ENCODE results near the gene SPATA6L.

Gene SPATA6L

DNA sequence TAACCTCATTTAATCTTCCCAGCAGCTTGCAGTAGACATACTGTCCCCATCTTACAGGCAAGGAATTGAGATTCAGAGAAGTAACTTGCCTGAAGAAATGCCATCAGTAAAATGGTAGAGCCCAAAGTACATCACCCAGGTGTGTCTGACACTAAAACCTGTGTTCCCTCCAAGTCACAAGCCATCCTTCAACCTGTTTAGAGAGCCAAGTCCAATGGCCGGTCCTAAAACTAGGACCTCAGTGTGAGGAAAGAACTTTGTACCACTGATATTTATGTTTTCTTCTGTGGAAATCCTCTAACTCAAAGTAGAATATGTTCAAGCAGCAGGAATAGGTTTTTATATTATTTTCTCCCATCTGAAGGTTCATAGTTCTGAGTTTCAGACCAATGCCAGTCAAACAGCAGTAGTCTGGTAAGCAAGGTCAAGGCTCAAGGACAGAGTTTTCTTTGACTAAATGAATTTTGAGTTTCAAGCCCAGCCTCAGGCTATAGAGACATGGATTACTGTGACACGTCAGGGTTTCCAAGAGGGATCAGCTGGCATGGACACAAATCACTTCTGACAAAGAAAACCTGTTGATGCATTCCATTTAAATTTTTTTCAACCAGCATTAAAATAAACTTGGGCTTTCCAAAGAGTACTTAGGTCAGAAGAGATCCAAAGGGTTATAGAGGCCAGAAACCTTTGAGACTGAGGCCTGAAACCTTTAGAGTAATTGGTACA, 85.1 kb downstream of the SPATA6L start:
- DNase-seq = no peak

DNA sequence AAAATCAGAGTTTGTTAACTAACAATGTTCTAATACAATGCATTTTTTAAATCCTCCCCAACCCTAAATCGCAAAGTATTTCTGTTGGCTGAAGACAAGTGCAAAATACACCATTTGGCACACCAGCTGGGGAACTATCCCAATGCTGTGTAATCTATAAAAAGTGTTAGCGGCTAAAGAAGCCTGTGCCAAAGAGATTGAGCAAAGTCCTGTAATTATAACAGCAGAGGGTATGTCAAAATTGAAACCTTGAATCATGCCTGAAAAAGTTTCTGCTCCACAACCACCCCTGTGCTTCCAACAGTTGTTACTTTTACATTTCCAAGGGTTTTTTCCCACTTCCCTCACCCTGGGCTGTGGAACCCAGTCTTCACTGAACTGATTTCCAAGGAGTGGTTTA, 87.3 kb downstream of the SPATA6L start:
- DNase-seq = no peak

DNA sequence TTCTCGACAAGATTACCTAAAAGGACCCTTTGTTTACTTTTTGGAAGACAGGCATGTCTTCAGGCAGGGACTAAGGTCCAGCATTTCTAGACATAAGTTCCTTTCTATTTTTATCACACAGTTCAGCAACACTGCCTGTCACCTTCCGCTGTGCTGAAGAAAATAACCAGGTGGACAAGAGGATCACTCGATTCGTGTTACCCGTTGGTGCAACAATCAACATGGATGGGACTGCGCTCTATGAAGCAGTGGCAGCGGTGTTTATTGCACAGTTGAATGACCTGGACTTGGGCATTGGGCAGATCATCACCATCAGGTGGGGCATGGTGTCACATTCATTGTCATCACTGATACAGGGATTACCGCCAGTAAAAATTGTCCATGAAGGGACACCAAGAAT, 89.8 kb downstream of the SPATA6L start:
- DNase-seq = no peak

GRCh38 chr9:4575997-4576396, 90.3 kb downstream of the SPATA6L start:
- DNase-seq = no peak

- no peak for DNase-seq
Observed at GRCh38 chr9:4574657-4575243, 91.5 kb downstream of the SPATA6L start.

DNA sequence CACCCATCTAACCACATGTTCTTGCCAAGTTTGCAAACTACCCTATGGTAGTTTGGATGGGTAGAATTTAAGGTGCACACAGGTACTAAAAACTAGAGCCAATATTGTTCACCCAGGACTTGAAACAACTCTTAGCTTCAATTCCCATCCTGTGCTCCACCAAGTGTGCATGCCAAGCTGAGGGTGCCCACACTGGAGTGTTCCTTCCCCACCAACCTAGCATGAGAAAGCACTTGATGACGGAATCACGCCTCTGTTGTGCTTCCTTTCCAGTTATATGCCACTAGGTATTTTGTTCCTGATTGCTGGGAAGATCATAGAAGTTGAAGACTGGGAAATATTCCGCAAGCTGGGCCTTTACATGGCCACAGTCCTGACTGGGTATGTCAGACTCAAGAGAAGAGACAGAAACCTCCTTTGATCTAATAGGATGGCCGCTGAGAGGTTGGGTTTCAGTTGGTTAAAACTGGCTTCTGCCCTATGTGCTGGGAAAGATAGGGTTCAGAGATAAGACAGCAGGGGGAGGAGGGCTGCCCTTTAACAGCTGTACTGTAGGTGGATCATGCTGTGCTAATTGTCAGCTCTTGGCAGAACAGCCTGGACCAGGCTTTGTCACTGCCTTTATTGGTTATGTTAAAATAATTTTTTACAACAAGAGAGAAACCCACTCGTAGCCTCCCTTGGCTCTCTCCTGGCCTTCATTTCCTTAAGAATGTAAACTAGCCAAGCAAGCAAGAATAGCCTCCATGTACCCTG, 92.5 kb downstream of the SPATA6L start:
- DNase-seq = no peak

DNA sequence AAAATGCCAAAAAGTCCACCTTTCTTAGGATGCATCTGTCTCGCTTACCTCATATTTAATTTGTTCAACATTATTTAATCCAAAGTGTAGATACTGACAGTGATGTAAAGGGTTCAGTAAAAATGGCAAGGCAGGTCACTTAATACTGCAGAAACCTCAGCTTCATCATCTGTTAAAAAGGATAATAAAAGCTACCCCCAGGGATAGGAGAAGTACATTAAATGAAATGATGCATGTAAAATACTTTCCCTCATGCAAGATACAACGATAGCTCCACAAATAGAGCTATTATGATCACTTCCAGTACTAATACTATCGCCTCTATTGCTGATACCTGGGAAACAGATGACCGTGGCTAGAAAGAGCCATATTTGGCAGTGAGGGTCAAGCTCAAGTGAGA, 93.1 kb downstream of the SPATA6L start:
- no peak for DNase-seq

GRCh38 chr9:4572184-4572826, 94.0 kb downstream of the SPATA6L start:
- DNase-seq = no peak

- no peak for DNase-seq
Observed at GRCh38 chr9:4569101-4569500, 97.2 kb downstream of the SPATA6L start.

DNA sequence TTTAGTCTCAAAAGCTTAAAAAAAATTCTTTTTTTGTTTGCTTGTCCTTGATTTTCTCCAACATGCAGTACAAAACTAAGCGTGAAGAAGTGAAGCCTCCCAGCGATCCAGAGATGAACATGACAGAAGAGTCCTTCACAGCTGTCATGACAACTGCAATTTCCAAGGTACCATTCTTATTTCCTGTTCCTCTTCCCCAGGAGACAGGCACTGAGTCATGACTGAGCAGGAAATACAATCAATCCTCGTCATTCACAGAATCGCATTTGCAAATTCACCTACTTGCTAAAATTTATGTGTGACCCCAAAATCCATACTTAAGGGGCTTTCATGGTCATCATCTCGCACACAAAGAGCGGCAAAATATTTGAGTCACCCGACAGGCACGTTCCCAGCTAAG, 98.7 kb downstream of the SPATA6L start:
- DNase-seq = no peak

GRCh38 chr9:4566806-4567205, 99.5 kb downstream of the SPATA6L start:
- DNase-seq = no peak

DNA sequence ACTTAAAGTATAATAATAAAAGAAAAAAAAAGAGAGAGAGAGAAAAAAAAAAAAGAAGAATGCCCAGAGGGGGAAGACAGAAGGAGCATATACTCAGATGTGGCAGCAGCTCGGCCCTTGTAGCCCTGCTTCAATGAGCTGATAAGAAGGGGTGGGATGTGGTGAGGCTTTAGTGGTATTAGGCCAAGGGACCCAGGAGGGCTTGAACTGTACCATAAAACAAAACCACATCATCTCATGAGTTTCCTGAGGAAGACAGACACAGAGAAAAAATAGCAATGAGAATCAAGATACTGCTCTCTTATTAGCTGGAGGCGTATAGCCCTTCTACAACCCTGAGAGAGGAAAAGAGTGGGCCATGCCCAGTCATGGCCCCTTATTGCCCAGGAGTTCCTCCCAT, 103.2 kb downstream of the SPATA6L start:
- DNase-seq = no peak

DNA sequence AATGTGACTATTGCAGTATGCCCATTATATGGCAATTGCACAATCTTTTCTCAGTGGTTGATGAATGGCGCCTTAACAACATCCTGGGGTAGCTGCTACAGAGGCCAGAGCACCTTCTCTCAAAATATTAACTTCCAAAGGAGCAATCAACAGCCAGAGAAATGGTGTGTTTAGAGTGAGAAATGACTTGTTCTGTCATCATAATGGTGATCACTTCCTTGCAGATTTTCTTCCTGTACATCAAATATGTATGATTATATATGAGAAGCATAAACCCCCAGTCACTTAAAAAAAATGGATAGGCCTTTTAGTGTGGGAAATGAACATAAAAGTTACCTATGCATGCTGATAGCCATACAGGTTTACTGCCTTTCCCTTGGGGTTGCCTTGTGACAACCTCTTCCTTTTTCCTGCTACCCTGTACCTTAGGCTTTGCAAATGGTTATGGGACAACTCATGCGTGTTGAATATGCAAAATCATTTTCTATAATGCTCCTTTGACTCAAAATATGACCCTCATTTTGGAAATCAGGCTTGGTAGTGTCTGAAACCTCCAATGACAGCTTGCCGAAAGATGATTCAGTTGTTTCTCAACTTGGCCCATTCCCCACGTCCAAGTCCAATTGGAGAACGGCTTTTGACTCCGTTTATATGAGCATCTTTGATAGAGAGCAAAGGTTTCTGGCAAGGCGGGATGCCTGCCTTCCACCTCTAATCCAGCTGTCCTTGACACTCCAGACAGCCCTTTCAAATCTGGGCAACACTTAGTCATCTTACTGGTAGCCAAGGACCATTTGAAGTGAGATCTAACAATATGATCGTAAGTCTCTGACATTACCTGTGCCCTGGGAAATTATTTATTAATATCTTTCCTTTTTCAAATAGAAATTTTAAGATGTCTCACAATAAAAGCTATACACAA, 106.8 kb downstream of the SPATA6L start:
- no peak for DNase-seq

- DNase-seq = no peak
Observed at GRCh38 chr9:4558371-4558998, 107.8 kb downstream of the SPATA6L start.

DNA sequence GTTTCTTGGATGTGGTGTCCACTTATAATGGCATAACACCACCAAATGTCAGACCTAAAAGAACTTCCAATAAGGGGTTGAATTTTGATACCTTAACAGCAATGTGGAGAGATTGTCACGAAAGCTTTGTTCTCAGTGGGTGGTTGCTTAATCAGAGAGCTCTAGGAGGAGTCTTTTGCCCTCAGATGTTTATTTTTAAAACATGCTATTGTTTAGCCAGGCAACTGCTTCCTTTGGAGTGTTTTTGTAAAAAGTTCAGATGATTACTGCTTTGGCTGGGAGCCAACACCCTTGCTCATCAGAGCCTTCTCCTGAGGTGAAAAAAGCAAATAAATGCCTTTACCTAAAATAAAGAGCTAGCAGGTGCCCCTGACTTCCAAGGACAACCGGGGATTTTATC, 111.0 kb downstream of the SPATA6L start:
- no peak for DNase-seq

DNA sequence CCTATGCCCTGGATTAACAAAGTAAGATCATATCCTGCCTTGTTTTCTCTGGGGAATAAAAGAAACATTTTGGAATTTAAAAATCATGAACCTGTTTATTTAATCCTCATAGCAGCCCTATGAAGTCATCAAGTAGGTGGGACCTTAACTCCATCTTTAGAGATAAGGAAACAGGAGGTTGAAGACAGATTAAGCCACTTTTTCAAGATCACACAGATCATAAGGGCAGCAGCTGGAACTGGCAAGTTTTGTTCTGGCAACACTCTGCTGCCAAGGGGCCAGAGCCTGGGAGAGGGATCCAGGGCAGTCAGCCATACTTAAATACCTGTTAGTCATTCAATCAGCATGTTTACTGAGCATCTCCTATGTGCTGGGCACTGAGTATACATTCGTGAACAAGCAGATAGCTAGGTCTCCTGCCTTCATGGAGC, 112.3 kb downstream of the SPATA6L start:
- no peak for DNase-seq

DNA sequence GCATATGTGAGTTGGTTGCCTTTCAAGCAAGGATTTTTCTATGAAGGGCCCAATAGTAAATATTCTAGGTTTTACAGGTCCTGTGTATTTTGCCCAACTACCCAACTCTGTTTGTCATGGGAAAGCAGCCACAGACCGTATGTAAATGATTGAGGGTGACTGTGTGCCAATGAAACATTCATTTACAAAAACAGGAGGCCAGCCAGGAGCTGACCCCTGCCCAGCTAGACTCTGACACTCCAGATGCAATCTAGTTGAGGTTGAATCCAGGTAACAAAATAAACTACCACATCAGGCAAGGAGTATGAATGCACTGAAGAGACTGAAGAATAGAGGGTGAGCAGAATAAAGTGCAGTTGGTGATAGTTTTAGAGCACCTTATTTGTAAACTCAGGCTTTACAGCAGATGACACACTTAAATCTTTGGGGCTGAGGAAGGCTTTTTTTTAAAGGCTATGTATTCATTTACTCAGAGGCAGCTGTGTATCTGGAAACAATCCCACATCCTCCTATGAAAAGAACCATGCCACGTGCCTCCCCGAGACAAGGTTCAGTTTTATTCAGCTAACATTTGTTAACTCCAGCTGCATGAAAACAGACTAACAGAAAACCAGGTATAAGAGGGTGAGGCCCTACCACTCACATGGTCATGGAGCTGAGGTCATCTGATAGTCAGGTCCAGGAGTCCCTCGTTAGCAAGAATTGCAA, 115.3 kb downstream of the SPATA6L start:
- DNase-seq = no peak

- no peak for DNase-seq
Observed at GRCh38 chr9:4549751-4550295, 116.5 kb downstream of the SPATA6L start.

DNA sequence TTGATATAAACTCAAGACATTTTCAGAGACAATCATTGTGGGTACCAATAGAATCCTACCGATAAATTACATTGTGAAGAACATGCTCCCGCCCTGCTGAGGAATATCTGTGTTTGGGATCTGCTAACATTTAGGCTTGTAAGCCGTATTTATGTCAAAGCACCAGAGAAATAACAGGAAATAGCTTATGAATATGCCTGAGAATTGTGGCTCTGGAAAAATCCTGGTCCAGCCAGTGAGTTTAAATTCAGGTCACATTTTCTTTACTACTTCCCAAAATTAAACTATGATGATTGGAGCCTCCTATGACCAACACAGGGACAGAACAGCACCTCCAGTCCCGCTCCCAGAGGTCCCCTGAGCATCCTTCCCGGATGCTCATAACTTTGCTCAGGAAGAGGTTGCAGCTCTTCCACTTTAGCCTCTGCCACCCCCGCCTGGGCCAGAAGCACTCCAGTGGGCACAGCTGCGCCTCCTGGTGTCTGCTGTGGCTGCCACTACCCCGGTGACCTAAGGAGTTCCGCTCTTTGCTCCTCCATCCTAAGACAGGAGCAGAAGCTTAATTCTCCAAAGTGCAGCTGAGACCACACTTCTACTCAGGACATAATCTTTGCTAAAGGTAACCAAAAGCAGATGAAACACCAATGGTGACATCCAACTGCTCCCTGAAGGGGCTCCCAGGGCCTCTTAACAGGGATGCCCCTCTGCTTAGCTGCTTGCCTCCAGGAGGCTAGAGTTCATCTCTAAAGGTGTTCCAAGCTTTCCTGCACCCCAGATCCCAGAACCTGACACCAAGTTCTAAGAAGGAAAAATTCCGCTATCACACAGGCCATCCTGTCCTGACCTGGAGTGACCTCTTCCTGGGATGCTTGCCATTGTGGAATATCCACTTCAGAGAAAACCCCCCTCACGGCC, 117.2 kb downstream of the SPATA6L start:
- no peak for DNase-seq

Data from NCI-H1436 (cell line).